HepG2 (cell line): Measurements from ENCODE around the gene LHPP. TPM values are rescaled to one million over a fixed set of nuclear protein-coding genes. Genes with fewer than 3 reads are reported as not detected.

Experiments
- ATAC-seq: fragments of 200-7000 bp; cut with Tn5 transposase; 3 replicates; pipeline ENCODE4 v1.9.1; 2020; ENCODE audit warnings: mild to moderate bottlenecking, moderate library complexity
- BruUV-seq: library from RNA; stranded (reverse); fragments of 400-500 nt; replicated peaks from 2 replicates; lab custom pipeline; 2021; lab: Mats Ljungman, UMichigan
- CTCF ChIA-PET: fragments of 300-600 bp; formaldehyde crosslinking; extraction: SDS; loops from one replicate; lab custom pipeline; 2021; ENCODE audit warnings: low total read pairs, inconsistent platforms, low intra/inter-chr PET ratio; lab: Yijun Ruan, JAX
- POLR2A ChIA-PET: fragments of 350-600 bp; sonication (Branson Sonifier 250); formaldehyde crosslinking; loops from one replicate; lab custom pipeline; 2020; ENCODE audit warnings: antibody characterized with exemption, inconsistent platforms; lab: Yijun Ruan, JAX
- DNase-seq: peaks from one replicate; pipeline ENCODE4 v3.0.0-alpha.2; 2015; ENCODE audit warnings: low spot score
- FAIRE-seq: peaks from 3 replicates; lab custom pipeline; 2011; peaks lifted over from hg19 to GRCh38; lab: Jason Lieb, UNC
- H2AFZ ChIP-seq: one replicate; pipeline ENCODE4 v1.6.1; 2011; ENCODE audit warnings: low read length, inconsistent platforms
- H3K27ac ChIP-seq: fragments of 300-600 bp; 3 replicates; pipeline ENCODE4 v1.8.0; 2011; ENCODE audit warnings: mixed run types, mild to moderate bottlenecking, mixed read lengths, low read length, inconsistent platforms; ENCODE audit not compliant: insufficient read depth; ENCODE audit errors: extremely low read length
- H3K27me3 ChIP-seq, 2 experiments: fragments of 200-600 bp in 1 of 2; 2 replicates in 1 of 2; 3 replicates in 1 of 2; pipeline versions ENCODE4 v1.6.0 to v1.8.0; 2011; ENCODE audit warnings: low read length in 2 of 2, mild to moderate bottlenecking in 2 of 2, moderate library complexity in 2 of 2, inconsistent platforms in 1 of 2; ENCODE audit not compliant: insufficient read depth in 2 of 2, control insufficient read depth in 1 of 2
- H3K36me3 ChIP-seq, 2 experiments: fragments of 200-600 bp in 1 of 2; replicated peaks in 1 of 2; 2 replicates in 1 of 2; 3 replicates in 1 of 2; pipeline versions ENCODE4 v1.5.1 to v1.8.0; 2011; ENCODE audit warnings: low read length in 2 of 2, inconsistent platforms in 1 of 2; ENCODE audit not compliant: insufficient read depth in 2 of 2, control insufficient read depth in 1 of 2
- H3K4me1 ChIP-seq: 2 replicates; pipeline ENCODE4 v1.5.1; 2012; ENCODE audit warnings: low read length, inconsistent platforms; ENCODE audit not compliant: insufficient read depth
- H3K4me2 ChIP-seq: 2 replicates; pipeline ENCODE4 v1.6.0; 2011; ENCODE audit warnings: low read depth, low read length, inconsistent platforms
- H3K4me3 ChIP-seq, 3 experiments: fragments of 200-600 bp in 1 of 3; sonication (generic), shearing (Covaris generic) in 1 of 3; replicated peaks in 1 of 3; 2 replicates each; pipeline ENCODE4 v1.5.1; 2011 to 2016; ENCODE audit warnings: low read length in 3 of 3, inconsistent platforms in 2 of 3, low read depth in 2 of 3, mild to moderate bottlenecking in 2 of 3, control low read depth in 1 of 3, mixed read lengths in 1 of 3; ENCODE audit not compliant: insufficient read depth in 1 of 3
- H3K79me2 ChIP-seq: one replicate; pipeline ENCODE4 v1.6.1; 2011; ENCODE audit warnings: low read length, inconsistent platforms; ENCODE audit not compliant: insufficient read depth
- H3K9ac ChIP-seq: 2 replicates; pipeline ENCODE4 v1.6.0; 2011; ENCODE audit warnings: mild to moderate bottlenecking, low read depth, low read length, inconsistent platforms; ENCODE audit not compliant: insufficient read depth
- H3K9me3 ChIP-seq: 2 replicates; pipeline ENCODE4 v1.5.1; 2012; ENCODE audit warnings: mild to moderate bottlenecking, low read length
- H4K20me1 ChIP-seq: 2 replicates; pipeline ENCODE4 v1.6.0; 2011; ENCODE audit warnings: inconsistent platforms, mild to moderate bottlenecking, low read length, moderate library complexity; ENCODE audit not compliant: insufficient read depth
- FOXA3 ChIP-seq: IDR thresholded peaks from 2 replicates; pipeline ENCODE4 v1.6.1; 2016; ENCODE audit warnings: missing genetic modification reagents, missing compliant biosample characterization
- GATAD2A ChIP-seq: IDR thresholded peaks from 2 replicates; pipeline ENCODE4 v1.6.1; 2016
- HNF4G ChIP-seq, 2 experiments: sonication (generic) in 1 of 2; formaldehyde crosslinking in 1 of 2; IDR thresholded peaks; 2 replicates each; pipeline versions ENCODE4 v1.4.0 to v1.6.1; 2011 to 2020; ENCODE audit warnings: borderline replicate concordance in 2 of 2, low read depth in 2 of 2, mild to moderate bottlenecking in 2 of 2, low read length in 1 of 2, missing genetic modification reagents in 1 of 2, moderate library complexity in 1 of 2
- MEIS1 ChIP-seq: sonication (generic); formaldehyde crosslinking; IDR thresholded peaks from 2 replicates; pipeline ENCODE4 v1.9.0; 2021; ENCODE audit warnings: mild to moderate bottlenecking, missing genetic modification reagents, moderate library complexity, borderline replicate concordance
- ONECUT2 ChIP-seq: sonication (generic); formaldehyde crosslinking; IDR thresholded peaks from 2 replicates; pipeline ENCODE4 v1.4.0; 2020; ENCODE audit warnings: missing genetic modification reagents
- ZNF772 ChIP-seq: sonication (generic); formaldehyde crosslinking; IDR thresholded peaks from 2 replicates; pipeline ENCODE4 v1.5.0; 2020; ENCODE audit warnings: mild to moderate bottlenecking, missing genetic modification reagents
- ZNF775 ChIP-seq: sonication (generic); formaldehyde crosslinking; IDR thresholded peaks from 2 replicates; pipeline ENCODE4 v1.4.0; 2020; ENCODE audit warnings: missing genetic modification reagents, mild to moderate bottlenecking, moderate library complexity, borderline replicate concordance
- ZNF788 ChIP-seq: sonication (generic); formaldehyde crosslinking; IDR thresholded peaks from 2 replicates; pipeline ENCODE4 v1.5.0; 2020; ENCODE audit warnings: mild to moderate bottlenecking, missing genetic modification reagents, borderline replicate concordance
- WGBS: methylation state at CpG from one replicate; pipeline ENCODE4 v1.1.6; 2017; ENCODE audit warnings: low lambda C conversion rate; 5-methylcytosine and 5-hydroxymethylcytosine counted together
- in situ Hi-C: cut with HindIII; loops from 2 replicates; pipeline ENCODE4 v1.10.0; 2017; ENCODE audit warnings: low pct_unique_long_range_greater_than_20kb; ENCODE audit not compliant: extremely low pct_ligation_motif_present
- intact Hi-C: fragments of 100-400 bp; cut with micrococcal nuclease; formaldehyde crosslinking; loops from one replicate; pipeline ENCODE4 v1.10.0; 2022; ENCODE audit not compliant: unreplicated experiment
- polyA plus RNA-seq, 8 experiments: library from polyadenylated mRNA; depleted of rRNA in 3 of 8; stranded (reverse) in 7 of 8; unstranded in 1 of 8; fragments of >200 nt; fragmentation: Illumina TruSeq in 4 of 8; extraction: Trizol in 4 of 8; gene quantifications; 2 replicates each; pipeline versions ENCODE4 v1.2.1 to v1.2.3, GENCODE V29; 2011 to 2016; ENCODE audit warnings: low read depth in 4 of 8, missing spikeins in 1 of 8, mixed read lengths in 1 of 8; ENCODE audit not compliant: insufficient read depth in 1 of 8
- total RNA-seq, 5 experiments: library from RNA; depleted of rRNA; stranded (reverse); fragments of >200 nt; fragmentation: Illumina TruSeq; extraction: Trizol; gene quantifications; 2 replicates each; pipeline ENCODE4 v1.2.3, GENCODE V29; 2016; ENCODE audit warnings: low read depth in 1 of 5
- TF ChIP-seq, protein P1 (sequence below): sonication (generic); formaldehyde crosslinking; IDR thresholded peaks from 2 replicates; pipeline ENCODE4 v1.4.0; 2020; ENCODE audit warnings: missing genetic modification reagents

Gene LHPP
- total and polyA plus RNA-seq, 2 of the 13 experiments (the other 11 are each of a cell fraction or from before 2014, with no cell fraction given), result 5.2 to 13.1 TPM

DNA sequence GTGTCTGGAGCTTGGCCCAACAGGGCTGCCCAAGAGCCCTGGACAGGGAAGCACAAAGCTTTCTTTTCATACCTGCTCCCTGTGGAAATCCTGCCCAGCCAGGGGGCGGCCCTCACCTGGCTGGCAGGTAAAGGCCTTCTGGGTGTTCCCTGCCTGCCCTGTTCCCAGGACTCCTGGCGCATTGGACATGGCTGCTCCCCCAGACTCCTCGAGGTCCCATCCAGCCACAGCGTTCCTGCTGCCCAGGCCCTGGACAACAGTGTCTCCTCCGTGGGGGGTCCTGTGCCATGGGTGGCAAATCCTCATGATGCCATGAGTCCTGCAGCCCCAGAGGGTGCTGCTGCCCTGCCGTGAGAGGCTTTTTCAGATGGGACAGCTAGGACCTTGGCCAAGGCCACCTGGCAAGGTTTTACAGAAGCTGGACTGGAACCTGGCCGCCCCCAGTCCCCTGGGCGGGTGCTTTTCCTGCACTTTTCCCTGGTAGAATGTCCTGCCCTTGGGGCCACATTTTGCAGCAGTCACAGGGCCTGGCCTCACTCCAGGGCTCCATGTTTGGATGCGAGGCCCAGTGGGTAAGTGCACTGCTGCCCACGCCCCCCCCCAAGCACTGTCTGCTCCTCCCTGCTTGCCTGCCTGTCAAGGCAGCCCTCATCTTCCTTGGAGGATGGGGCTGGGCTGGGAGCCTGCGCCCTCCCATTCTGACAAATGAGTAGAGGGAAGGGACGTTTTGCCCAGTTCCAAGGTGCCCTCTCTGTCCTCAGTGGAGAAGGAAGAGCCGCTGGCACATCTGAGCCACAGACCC is 60.7 kb downstream of the LHPP start:
- no TSS peak for BruUV-seq
- H3K27me3 ChIP-seq, result peaks cover 0 to 3% of the 10 kb centered on the region in 2 experiments; a peak in 1 of 5 replicates
- 90% methylated on average over 2 of the region's 13 CpGs for WGBS
- no peaks in the 10 kb centered on the region for H3K79me2 ChIP-seq
- DNase-seq, result no peak
- ATAC-seq, result no peak
- H4K20me1 ChIP-seq, result peaks cover 3% of the 10 kb centered on the region; the same call in 1 of the 2 replicates
- POLR2A ChIA-PET, result interaction anchor here (0.8 to 1.5 kb wide), 3 partner anchors 43 to 103 kb away, joined by 3 to 6 read pairs (median 4); partner anchors contain the start of gene OAT
- H3K4me3 ChIP-seq, result no peak overlapping the region
- no peaks in the 10 kb centered on the region for H3K9me3 ChIP-seq
- intact Hi-C loops (no loop called here), in situ Hi-C loops (no loop called here)
- no peak overlapping the region for H2AFZ ChIP-seq
- FAIRE-seq, result no peak
- H3K4me1 ChIP-seq, result peaks cover 31% of the 10 kb centered on the region
- H3K4me2 ChIP-seq, result peak overlapping the region; percentile 90; the same call in 1 of the 2 replicates
- no peaks in the 10 kb centered on the region for H3K36me3 ChIP-seq
- no peak overlapping the region for H3K27ac ChIP-seq
- no peak for TF ChIP-seq ONECUT2 (CRISPR knock-in tag)
- 0 out of 2 replicates have a peak, but pooled peaks have one; percentile 36 for TF ChIP-seq MEIS1 (CRISPR knock-in tag)
- H3K9ac ChIP-seq, result no peak overlapping the region
- CTCF ChIA-PET, result no interaction called here

- H3K36me3 ChIP-seq, result no peaks in the 10 kb centered on the region
- peak; percentile 54 for FAIRE-seq
- peak; percentile 46 for DNase-seq
- intact Hi-C loops (no loop called here), in situ Hi-C loops (no loop called here)
- CTCF ChIA-PET, result no interaction called here
- H3K9me3 ChIP-seq, result no peaks in the 10 kb centered on the region
- peaks cover 0 to 3% of the 10 kb centered on the region in 2 experiments; a peak in 1 of 5 replicates for H3K27me3 ChIP-seq
- peak overlapping the region; percentile 5; the same call in 1 of the 2 replicates for H3K9ac ChIP-seq
- WGBS, result 2% methylated on average over 18 of the region's 31 CpGs
- H2AFZ ChIP-seq, result no peak overlapping the region
- peak overlapping the region; percentile 90 for H3K4me2 ChIP-seq
- peak; percentile 68 for ATAC-seq
- peak overlapping the region; percentile 19 to 63 (median 28); a peak in 5 of 6 replicates for H3K4me3 ChIP-seq
- H4K20me1 ChIP-seq, result peaks cover 3% of the 10 kb centered on the region; the same call in 1 of the 2 replicates
- POLR2A ChIA-PET, result interaction anchor here (0.8 to 1.5 kb wide), 3 partner anchors 42 to 104 kb away, joined by 3 to 6 read pairs (median 4); partner anchors contain the start of gene OAT
- H3K4me1 ChIP-seq, result peaks cover 36% of the 10 kb centered on the region
- no peak overlapping the region for H3K27ac ChIP-seq
- no peaks in the 10 kb centered on the region for H3K79me2 ChIP-seq
- no TSS peak for BruUV-seq
- TF ChIP-seq, protein P1, sequence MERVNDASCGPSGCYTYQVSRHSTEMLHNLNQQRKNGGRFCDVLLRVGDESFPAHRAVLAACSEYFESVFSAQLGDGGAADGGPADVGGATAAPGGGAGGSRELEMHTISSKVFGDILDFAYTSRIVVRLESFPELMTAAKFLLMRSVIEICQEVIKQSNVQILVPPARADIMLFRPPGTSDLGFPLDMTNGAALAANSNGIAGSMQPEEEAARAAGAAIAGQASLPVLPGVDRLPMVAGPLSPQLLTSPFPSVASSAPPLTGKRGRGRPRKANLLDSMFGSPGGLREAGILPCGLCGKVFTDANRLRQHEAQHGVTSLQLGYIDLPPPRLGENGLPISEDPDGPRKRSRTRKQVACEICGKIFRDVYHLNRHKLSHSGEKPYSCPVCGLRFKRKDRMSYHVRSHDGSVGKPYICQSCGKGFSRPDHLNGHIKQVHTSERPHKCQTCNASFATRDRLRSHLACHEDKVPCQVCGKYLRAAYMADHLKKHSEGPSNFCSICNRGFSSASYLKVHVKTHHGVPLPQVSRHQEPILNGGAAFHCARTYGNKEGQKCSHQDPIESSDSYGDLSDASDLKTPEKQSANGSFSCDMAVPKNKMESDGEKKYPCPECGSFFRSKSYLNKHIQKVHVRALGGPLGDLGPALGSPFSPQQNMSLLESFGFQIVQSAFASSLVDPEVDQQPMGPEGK, result peak; percentile 80
- TF ChIP-seq HNF4G (IDR thresholded peaks at IDR 0.05; ENCODE audit: borderline replicate concordance, low read depth, low read length), result no peak
- no peak for TF ChIP-seq HNF4G (CRISPR knock-in tag; IDR thresholded peaks at IDR 0.05; ENCODE audit: borderline replicate concordance, low read depth)
- TF ChIP-seq ZNF788 (CRISPR knock-in tag), result no peak
- peak; percentile 72 for TF ChIP-seq FOXA3 (CRISPR knock-in tag)
- no peak for TF ChIP-seq ZNF775 (CRISPR knock-in tag)
- no peak for TF ChIP-seq GATAD2A
- 0 out of 2 replicates have a peak, but pooled peaks have one; percentile 25 for TF ChIP-seq ZNF772
These were observed 61.6 kb downstream of the LHPP start for GRCh38 chr10:124522933-124523871.
